ENCODE measurements around the gene GLIPR2.
"Not testable (repeated sequence)": the region's sequence is repeated elsewhere in the genome, so short reads cannot be mapped to it uniquely, and the experiment has no call there.

The GLIPR2 gene

DNA sequence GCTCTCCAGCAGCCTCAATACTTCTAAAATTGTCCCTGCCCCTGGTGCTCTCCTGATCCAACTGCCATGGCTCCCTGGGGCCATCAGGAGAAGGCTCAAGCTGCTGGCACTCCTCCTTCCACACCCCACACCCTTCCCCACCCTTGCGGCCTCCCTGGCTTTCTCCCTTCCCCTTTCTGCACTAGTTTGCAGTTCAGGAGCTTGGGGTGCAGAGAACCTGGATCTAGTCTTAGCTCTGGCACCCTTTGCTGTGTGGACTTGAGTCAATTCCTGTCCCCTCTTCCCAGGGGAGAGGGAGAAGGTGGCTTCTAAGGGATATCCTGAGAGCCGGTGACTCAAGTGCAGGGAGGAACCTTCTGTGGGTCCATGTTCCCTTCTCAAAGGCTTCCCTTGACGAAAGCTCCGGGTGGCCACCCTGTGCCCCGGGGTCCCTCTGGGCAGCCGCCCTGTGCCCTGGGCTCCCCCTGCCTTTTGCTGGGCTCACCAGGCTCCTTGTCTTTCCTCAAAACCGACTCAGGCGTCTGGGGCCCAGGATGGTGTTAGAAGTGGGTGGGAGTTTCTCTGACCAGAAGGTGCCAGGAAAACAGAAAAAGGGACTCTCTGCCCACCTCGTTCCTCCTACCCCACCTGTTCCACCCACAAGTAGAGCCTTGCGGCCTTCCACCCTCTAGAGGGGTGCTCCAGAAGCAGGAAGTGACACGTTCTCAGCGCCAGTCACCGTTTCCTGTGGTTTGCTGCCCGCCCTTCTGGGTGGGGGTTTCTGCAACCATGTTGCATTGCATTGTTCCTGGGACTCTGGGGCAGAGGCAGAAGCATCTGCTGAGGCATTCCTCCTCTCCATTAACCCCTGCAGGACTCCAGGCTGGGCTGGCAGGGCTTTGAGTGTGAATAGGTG, 15.0 kb downstream of the GLIPR2 start:
- Histone ChIP-seq H3K4me3 (no peak overlapping the region), H3K9ac (ENCODE audit: insufficient read length) (no peak overlapping the region), H3K36me3 (ENCODE audit: insufficient read depth, low read length) (peaks cover 4% of the 10 kb centered on the region), H3K9me3 (ENCODE audit: low read depth, low read length) (no peaks in the 10 kb centered on the region), H3K27ac (no peak overlapping the region)
- TF ChIP-seq FOXP2 (optimal IDR thresholded peaks at IDR 0.05; ENCODE audit: control extremely low read depth, extremely low read length, insufficient read depth): no peak
- no peak for TF ChIP-seq EZH2 (IDR thresholded peaks at IDR 0.05)
- TF ChIP-seq POLR2AphosphoS5 (IDR thresholded peaks at IDR 0.05; ENCODE audit: borderline replicate concordance, low read depth, low read length): 0 out of 2 replicates have a peak, but pooled peaks have one; percentile 21
- DNase-seq (ENCODE audit: low read depth, low spot score): no peak

DNA sequence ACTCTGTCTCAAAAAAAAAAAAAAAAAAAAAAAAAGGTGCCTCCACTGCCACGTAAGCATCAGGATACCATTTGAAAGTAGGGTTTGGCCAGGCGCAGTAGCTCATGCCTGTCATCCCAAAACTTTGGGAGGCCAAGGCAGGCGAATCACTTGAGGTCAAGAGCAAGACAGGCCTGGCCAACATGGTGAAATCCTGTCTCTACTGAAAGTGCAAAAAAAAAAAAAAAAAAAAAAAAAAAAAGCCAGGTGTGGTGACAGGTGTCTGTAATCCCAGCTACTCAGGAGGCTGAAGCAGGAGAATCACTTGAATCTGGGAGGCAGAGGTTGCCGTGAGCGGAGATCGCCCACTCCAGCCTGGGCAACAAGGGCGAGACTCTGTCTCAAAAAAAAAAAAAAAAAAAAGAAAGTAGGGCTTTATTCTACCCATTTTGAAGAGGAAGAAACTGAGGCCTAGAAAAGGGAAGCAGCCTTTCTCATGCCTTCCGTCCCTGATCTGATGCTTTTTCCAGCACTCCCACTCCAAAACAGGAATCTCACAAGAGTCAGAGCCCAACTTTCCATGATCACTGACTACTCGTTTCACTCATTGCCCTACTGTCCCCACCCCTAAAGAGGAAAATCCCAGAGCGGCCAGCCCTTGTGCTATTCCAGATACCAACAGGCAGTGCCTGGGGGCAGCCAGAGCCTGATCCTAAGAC, 16.4 kb downstream of the GLIPR2 start:
- no peak overlapping the region for H3K27ac ChIP-seq

DNA sequence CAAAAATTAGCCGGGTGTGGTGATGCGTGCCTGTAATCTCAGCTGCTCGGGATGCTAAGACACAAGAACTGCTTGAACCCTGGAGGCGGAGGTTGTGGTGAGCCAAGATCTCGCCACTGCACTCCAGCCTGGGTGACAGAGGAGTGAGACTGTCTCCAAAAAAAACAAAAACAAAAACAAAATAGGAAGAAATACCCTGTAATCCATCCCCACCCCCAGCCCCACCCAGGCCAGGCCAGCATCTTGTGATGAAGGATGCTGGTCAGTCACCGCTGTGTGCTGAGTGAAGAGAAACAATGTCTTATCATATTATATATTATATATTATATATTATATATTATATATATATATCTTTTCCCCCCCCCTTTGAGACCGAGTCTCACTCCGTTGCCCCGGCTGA, 17.2 kb downstream of the GLIPR2 start:
- Histone ChIP-seq H3K9me3 (ENCODE audit: low read depth, low read length) (no peaks in the 10 kb centered on the region), H3K9ac (ENCODE audit: insufficient read length) (no peak overlapping the region), H3K4me3 (no peak overlapping the region), H3K36me3 (ENCODE audit: insufficient read depth, low read length) (peaks cover 4% of the 10 kb centered on the region), H3K27ac (no peak overlapping the region)
- TF ChIP-seq FOXP2 (optimal IDR thresholded peaks at IDR 0.05; ENCODE audit: control extremely low read depth, extremely low read length, insufficient read depth): no peak
- no peak for TF ChIP-seq EZH2 (IDR thresholded peaks at IDR 0.05)
- DNase-seq (ENCODE audit: low read depth, low spot score): no peak

More for the DNA sequence above, 16.4 kb downstream of the GLIPR2 start:
- no peaks in the 10 kb centered on the region for H3K9me3 ChIP-seq (ENCODE audit: low read depth, low read length)
- H3K9ac ChIP-seq (ENCODE audit: insufficient read length): no peak overlapping the region
- H3K4me3 ChIP-seq: no peak overlapping the region
- no peak for DNase-seq (ENCODE audit: low read depth, low spot score)
- peaks cover 4% of the 10 kb centered on the region for H3K36me3 ChIP-seq (ENCODE audit: insufficient read depth, low read length)
- TF ChIP-seq POLR2AphosphoS5 (IDR thresholded peaks at IDR 0.05; ENCODE audit: borderline replicate concordance, low read depth, low read length) (no peak), FOXP2 (optimal IDR thresholded peaks at IDR 0.05; ENCODE audit: control extremely low read depth, extremely low read length, insufficient read depth) (no peak), EZH2 (IDR thresholded peaks at IDR 0.05) (no peak)

DNA sequence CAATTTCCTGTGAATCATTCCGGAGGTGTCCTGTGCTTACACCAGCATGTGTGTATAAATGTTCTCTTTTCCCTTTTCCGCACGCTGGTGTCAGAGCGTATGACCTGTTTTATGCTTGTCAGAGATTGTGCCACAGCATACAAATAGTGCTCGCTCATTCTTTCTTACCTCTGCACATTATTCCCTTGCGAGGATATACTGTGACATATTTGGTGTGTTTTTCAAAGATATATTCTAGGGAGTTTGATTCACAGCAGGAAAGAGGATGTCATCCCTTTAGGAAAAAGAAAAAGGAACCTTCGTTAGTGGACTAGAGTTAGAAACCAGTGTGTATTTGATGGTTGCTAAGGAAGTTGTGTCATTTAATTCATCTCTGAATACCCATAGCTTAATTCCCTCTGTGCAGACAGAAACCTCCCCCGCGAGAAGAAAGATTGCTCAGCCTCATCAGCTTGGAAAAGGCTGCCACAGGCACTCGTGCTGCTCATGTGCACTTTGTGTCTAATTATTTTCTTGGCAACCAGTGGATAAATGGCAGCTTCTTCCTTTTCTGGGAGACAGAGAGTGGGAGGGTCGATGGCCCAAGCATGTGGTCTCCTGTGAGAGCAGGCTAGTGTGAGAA, 17.9 kb downstream of the GLIPR2 start:
- Histone ChIP-seq H3K9me3 (ENCODE audit: low read depth, low read length) (no peaks in the 10 kb centered on the region), H3K27ac (peak overlapping the region; percentile 53), H3K36me3 (ENCODE audit: insufficient read depth, low read length) (peaks cover 4% of the 10 kb centered on the region), H3K9ac (ENCODE audit: insufficient read length) (no peak overlapping the region), H3K4me3 (no peak overlapping the region)
- TF ChIP-seq POLR2AphosphoS5 (IDR thresholded peaks at IDR 0.05; ENCODE audit: borderline replicate concordance, low read depth, low read length): no peak
- no peak for TF ChIP-seq EZH2 (IDR thresholded peaks at IDR 0.05)
- no peak for TF ChIP-seq FOXP2 (optimal IDR thresholded peaks at IDR 0.05; ENCODE audit: control extremely low read depth, extremely low read length, insufficient read depth)
- peak; percentile 16 for DNase-seq (ENCODE audit: low read depth, low spot score)

DNA sequence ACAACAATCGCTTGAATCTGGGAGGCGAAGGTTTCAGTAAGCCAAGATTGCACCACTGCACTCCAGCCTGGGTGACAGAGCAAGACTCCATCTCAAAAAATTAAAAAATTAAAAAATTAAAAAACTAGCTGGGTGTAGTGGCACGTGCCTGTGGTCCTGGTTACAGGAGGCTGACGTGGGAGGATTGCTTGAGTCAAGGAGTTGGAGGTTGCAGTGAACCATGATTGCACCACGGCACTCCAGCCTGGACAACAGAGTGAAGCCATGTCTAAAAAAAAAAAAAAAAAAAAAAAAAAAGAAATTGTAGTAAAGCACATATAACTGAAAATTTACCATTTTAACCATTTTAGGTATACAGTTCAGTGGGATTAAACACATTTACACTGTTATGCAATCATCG, 19.6 kb downstream of the GLIPR2 start:
- Histone ChIP-seq H3K36me3 (ENCODE audit: insufficient read depth, low read length) (peaks cover 4% of the 10 kb centered on the region), H3K27ac (no peak overlapping the region), H3K9ac (ENCODE audit: insufficient read length) (no peak overlapping the region), H3K9me3 (ENCODE audit: low read depth, low read length) (no peaks in the 10 kb centered on the region), H3K4me3 (no peak overlapping the region)
- TF ChIP-seq EZH2 (IDR thresholded peaks at IDR 0.05) (no peak), POLR2AphosphoS5 (IDR thresholded peaks at IDR 0.05; ENCODE audit: borderline replicate concordance, low read depth, low read length) (no peak), FOXP2 (optimal IDR thresholded peaks at IDR 0.05; ENCODE audit: control extremely low read depth, extremely low read length, insufficient read depth) (no peak)
- DNase-seq (ENCODE audit: low read depth, low spot score): no peak

DNA sequence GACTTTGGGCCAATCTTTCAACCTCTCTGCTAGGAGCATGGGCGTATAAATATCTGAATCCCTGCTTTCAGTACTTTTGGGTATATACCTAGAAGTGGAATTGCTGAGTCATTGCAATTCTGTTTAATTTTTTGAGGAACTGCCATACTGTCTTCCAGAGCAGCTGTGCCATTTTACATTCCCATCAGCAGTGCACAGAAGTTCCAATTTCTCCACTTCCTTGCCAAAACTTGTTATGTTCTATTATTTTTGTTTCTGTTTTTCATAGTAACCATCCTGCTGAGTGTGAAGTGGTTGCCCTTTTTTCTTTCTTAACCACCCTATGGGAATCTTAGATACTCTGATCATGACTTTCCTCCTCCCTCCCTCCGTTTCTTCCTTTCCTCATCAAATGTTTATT, 21.6 kb downstream of the GLIPR2 start:
- Histone ChIP-seq H3K9me3 (ENCODE audit: low read depth, low read length) (no peaks in the 10 kb centered on the region), H3K9ac (ENCODE audit: insufficient read length) (no peak overlapping the region), H3K36me3 (ENCODE audit: insufficient read depth, low read length) (peaks cover 4% of the 10 kb centered on the region), H3K4me3 (no peak overlapping the region), H3K27ac (no peak overlapping the region)
- DNase-seq (ENCODE audit: low read depth, low spot score): no peak
- no peak for TF ChIP-seq FOXP2 (optimal IDR thresholded peaks at IDR 0.05; ENCODE audit: control extremely low read depth, extremely low read length, insufficient read depth)
- TF ChIP-seq EZH2 (IDR thresholded peaks at IDR 0.05): no peak

DNA sequence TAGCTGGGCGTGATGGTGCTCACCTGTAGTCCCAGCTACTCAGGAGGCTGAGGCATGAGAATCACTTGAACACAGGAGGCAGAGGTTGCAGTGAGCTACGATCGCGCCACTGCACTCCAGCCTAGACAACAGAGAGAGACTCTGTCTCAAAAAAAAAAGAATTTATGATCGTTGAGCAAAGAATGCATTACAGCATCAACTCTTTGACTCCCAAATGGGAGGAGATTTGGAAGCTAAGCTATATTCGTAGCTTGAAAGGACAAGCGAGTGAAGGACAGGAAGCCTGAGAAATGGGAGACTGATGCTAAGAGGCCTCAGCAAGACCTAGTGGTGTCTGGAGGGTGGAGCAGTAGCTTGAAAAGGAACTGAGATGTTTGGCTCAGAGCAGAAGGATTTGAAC, 22.4 kb downstream of the GLIPR2 start:
- TF ChIP-seq FOXP2 (optimal IDR thresholded peaks at IDR 0.05; ENCODE audit: control extremely low read depth, extremely low read length, insufficient read depth) (no peak), POLR2AphosphoS5 (IDR thresholded peaks at IDR 0.05; ENCODE audit: borderline replicate concordance, low read depth, low read length) (no peak), EZH2 (IDR thresholded peaks at IDR 0.05) (no peak)
- Histone ChIP-seq H3K36me3 (ENCODE audit: insufficient read depth, low read length) (peaks cover 4% of the 10 kb centered on the region), H3K9ac (ENCODE audit: insufficient read length) (no peak overlapping the region), H3K9me3 (ENCODE audit: low read depth, low read length) (no peaks in the 10 kb centered on the region), H3K27ac (no peak overlapping the region), H3K4me3 (no peak overlapping the region)
- DNase-seq (ENCODE audit: low read depth, low spot score): no peak

DNA sequence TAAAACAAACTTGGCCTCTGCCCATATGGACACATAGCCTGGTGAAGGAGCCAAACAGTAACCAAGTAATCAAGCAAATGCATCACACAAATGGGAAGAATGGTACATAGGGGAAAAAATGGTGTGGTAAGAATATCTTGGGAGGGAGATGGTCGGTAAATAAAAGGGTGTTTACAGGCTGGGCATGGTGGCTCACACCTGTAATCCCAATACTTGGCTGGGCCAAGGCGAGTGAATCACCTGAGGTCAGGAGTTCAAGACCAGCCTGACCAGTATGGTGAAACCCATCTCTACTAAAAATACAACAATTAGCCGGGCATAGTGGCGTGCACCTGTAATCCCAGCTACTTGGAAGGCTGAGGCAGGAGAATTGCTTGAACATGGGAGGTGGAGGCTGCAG, 23.0 kb downstream of the GLIPR2 start:
- DNase-seq (ENCODE audit: low read depth, low spot score); H3K4me3 ChIP-seq; H3K36me3 ChIP-seq (ENCODE audit: insufficient read depth, low read length); H3K9me3 ChIP-seq (ENCODE audit: low read depth, low read length); H3K27ac ChIP-seq; H3K9ac ChIP-seq (ENCODE audit: insufficient read length): not testable (repeated sequence)

DNA sequence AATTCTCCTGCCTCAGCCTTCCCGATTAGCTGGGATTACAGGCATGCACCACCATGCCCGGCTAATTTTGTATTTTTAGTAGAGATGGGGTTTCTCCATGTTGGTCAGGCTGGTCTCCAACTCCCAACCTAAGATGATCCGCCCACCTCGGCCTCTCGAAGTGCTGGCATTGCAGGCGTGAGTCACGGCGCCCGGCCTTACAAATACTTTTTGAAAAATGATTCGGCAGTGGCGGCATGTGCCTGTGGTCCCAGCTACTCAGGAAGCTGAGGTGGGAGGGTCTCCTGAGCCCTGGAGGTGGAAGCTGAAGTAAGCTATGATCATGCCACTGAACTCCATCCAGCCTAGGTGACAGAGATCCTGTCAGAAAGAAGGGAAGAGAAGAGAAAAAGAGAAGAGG, 23.6 kb downstream of the GLIPR2 start:
- DNase-seq (ENCODE audit: low read depth, low spot score); H3K4me3 ChIP-seq; H3K9ac ChIP-seq (ENCODE audit: insufficient read length); H3K27ac ChIP-seq; H3K36me3 ChIP-seq (ENCODE audit: insufficient read depth, low read length); H3K9me3 ChIP-seq (ENCODE audit: low read depth, low read length): not testable (repeated sequence)
